Erythroblast (primary cell): Measurements from ENCODE around the gene MAGED2.

Source experiments
- GATA1 ChIP-seq: IDR thresholded peaks from 2 replicates; pipeline ENCODE4 v1.6.1; 2011; ENCODE audit warnings: low read depth, mild to moderate bottlenecking, control low read depth, low read length, moderate library complexity
- POLR2A ChIP-seq: IDR thresholded peaks from 2 replicates; pipeline ENCODE4 v1.6.1; 2011; ENCODE audit warnings: mild to moderate bottlenecking, low read length

DNA sequence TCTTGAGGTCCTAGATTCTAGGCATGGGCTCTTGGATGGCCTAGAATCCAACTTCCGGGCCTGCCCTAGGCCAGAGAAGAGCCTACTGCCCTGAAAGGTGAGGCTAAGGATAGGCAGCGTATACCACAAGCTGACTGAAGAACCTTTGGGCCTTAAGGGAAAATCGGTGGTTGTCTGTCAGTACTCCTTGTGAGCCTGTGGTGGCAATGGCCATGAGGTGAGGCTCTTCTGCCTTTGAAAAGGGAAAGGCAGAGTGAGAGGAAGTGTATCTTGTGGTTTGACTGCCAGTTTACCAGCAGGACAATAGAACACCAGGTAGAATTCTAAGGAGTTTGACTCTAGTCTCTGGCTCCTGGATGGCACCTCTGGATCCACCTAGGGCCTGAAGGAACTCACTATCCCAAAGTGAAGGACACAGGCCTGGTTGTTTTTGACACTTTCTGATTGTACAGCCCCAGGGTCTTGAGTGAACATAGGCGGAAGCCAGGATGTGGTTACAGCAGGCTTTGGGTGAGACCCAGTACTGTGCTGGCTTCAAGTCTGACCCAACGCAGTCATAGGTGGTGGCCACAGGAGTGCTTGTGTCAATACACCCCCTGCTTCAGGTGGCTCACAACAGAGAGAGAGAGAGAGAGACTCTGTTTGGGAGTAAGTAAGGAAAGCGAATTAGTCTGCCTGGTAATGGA, 30.4 kb upstream of the MAGED2 start:
- TF ChIP-seq POLR2A (no peak), GATA1 (no peak)
